ENCODE results near the gene ZNF638. TPM values are rescaled to one million over a fixed set of nuclear protein-coding genes. Genes with fewer than 3 reads are reported as not detected.

Gene ZNF638
- total RNA-seq, 2 donors from 2014 or later, result 107 to 111 TPM

GRCh38 chr2:71340176-71340575 is 8.6 kb downstream of the ZNF638 start:
- H3K36me3 Mint-ChIP-seq (ENCODE audit: insufficient read depth in 2 of 2), result peaks cover 7 to 8% of the 10 kb centered on the region in 2 donors
- H3K27ac Mint-ChIP-seq, result peak overlapping the region; percentile 48
- no peaks in the 10 kb centered on the region for H3K9me3 Mint-ChIP-seq
- no peaks in the 10 kb centered on the region for H3K27me3 Mint-ChIP-seq (ENCODE audit: low read depth)
- H3K4me1 Mint-ChIP-seq (ENCODE audit: low read depth), result peaks cover 37% of the 10 kb centered on the region
- H3K4me3 Mint-ChIP-seq, result no peak overlapping the region
- DNase-seq, result no peak
- ATAC-seq (replicated peaks in 1 of 2), result no peak

- peaks cover 47% of the 10 kb centered on the region for H3K4me1 Mint-ChIP-seq (ENCODE audit: low read depth)
- no peak for DNase-seq
- no peak overlapping the region for H3K27ac Mint-ChIP-seq
- peaks cover 0 to 3% of the 10 kb centered on the region in 2 donors for H3K9me3 Mint-ChIP-seq
- H3K27me3 Mint-ChIP-seq (ENCODE audit: low read depth), result no peaks in the 10 kb centered on the region
- no peak for ATAC-seq (replicated peaks in 1 of 2)
- H3K36me3 Mint-ChIP-seq (ENCODE audit: insufficient read depth in 2 of 2), result peaks cover 7 to 15% of the 10 kb centered on the region in 2 donors
- no peak overlapping the region for H3K4me3 Mint-ChIP-seq
Observed at GRCh38 chr2:71341645-71342044, 10.1 kb downstream of the ZNF638 start.

GRCh38 chr2:71346065-71346464 is 14.5 kb downstream of the ZNF638 start:
- Mint-ChIP-seq H3K9me3 (peaks cover 0 to 3% of the 10 kb centered on the region in 2 donors), H3K27me3 (ENCODE audit: low read depth) (no peaks in the 10 kb centered on the region), H3K4me1 (ENCODE audit: low read depth) (peaks cover 23% of the 10 kb centered on the region), H3K4me3 (no peak overlapping the region), H3K27ac (no peak overlapping the region), H3K36me3 (ENCODE audit: insufficient read depth in 2 of 2) (peaks cover 8 to 22% of the 10 kb centered on the region in 2 donors)
- ATAC-seq (replicated peaks in 1 of 2) (no peak), DNase-seq (no peak)

GRCh38 chr2:71347517-71347916 is 15.9 kb downstream of the ZNF638 start:
- H3K4me3 Mint-ChIP-seq, result no peak overlapping the region
- DNase-seq (no peak), ATAC-seq (replicated peaks in 1 of 2) (no peak)
- H3K27me3 Mint-ChIP-seq (ENCODE audit: low read depth), result no peaks in the 10 kb centered on the region
- peaks cover 0 to 3% of the 10 kb centered on the region in 2 donors for H3K9me3 Mint-ChIP-seq
- H3K4me1 Mint-ChIP-seq (ENCODE audit: low read depth), result peaks cover 38% of the 10 kb centered on the region
- no peak overlapping the region for H3K27ac Mint-ChIP-seq
- H3K36me3 Mint-ChIP-seq (ENCODE audit: insufficient read depth in 2 of 2), result peaks cover 8 to 22% of the 10 kb centered on the region in 2 donors

- ATAC-seq (replicated peaks in 1 of 2) (no peak), DNase-seq (no peak)
- Mint-ChIP-seq H3K27me3 (ENCODE audit: low read depth) (no peaks in the 10 kb centered on the region), H3K4me1 (ENCODE audit: low read depth) (peaks cover 45% of the 10 kb centered on the region), H3K4me3 (no peak overlapping the region), H3K9me3 (peaks cover 0 to 3% of the 10 kb centered on the region in 2 donors), H3K27ac (no peak overlapping the region), H3K36me3 (ENCODE audit: insufficient read depth in 2 of 2) (peaks cover 8 to 22% of the 10 kb centered on the region in 2 donors)
Observed at GRCh38 chr2:71348302-71348701, 16.7 kb downstream of the ZNF638 start.

DNA sequence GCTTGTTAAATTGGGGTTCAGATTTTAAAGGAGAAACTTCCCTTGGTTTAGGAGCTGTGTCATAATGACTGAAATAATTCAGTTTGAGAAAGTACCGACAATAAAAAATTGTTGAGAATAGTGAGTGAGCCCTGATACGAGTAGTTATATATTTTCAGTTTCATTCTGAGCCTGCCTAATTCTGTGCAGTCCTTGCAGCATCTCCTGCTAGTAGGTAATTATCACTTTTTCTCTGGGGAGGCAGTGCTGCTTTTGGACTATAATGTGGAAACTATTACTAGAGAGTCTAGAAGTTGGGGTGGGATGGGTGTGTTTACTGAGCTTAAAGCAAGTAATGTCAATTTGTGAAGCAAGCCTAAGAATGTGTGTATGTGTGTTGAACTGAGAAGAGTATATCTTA is 21.7 kb downstream of the ZNF638 start:
- Mint-ChIP-seq H3K4me3 (peak overlapping the region; percentile 53 to 68), H3K9me3 (no peaks in the 10 kb centered on the region), H3K27ac (peak overlapping the region; percentile 40), H3K36me3 (ENCODE audit: insufficient read depth in 2 of 2) (peaks cover 10 to 31% of the 10 kb centered on the region in 2 donors), H3K4me1 (ENCODE audit: low read depth) (peaks cover 43% of the 10 kb centered on the region), H3K27me3 (ENCODE audit: low read depth) (no peaks in the 10 kb centered on the region)
- peak in 1 of 2 donors; percentile 7 for DNase-seq
- ATAC-seq (replicated peaks in 1 of 2), result peak; percentile 81 to 96

DNA sequence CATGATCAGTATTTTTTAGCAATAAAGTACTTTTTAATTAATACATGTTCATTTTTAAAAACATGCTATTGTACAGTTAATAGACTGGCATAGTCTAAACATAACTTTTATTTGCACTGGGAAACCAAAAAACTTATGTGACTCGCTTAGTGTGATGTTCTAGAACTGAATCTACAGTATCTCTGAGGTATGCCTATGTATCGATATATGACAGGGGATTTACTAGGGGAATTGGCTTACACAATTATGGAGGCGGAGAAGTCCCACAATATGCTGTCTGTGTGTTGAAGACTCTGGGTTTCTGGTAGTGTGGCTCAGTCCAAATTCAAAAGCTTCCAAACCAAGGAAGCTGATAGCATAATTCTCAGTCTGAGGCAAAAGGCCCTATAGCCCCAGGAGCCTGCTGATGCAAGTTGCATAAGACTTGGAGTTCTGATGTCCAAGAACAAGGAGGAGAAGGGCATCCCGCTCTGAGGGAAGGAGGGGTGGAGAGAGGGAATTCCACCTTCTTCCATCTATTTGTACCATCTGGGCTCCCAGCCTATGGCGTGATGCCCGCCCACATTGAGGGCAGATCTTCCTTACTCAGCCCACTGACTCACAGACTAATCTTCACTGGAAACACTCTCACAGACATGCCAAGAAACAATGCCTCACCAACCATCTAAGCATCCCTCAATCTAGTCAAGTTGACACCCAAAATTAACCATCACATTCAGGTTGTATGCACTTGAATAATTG is 27.5 kb downstream of the ZNF638 start:
- no peaks in the 10 kb centered on the region for H3K27me3 Mint-ChIP-seq (ENCODE audit: low read depth)
- H3K27ac Mint-ChIP-seq, result peak overlapping the region; percentile 66
- DNase-seq (peak; percentile 30 to 32), ATAC-seq (replicated peaks in 1 of 2) (peak; percentile 85 to 89)
- peaks cover 9 to 39% of the 10 kb centered on the region in 2 donors for H3K36me3 Mint-ChIP-seq (ENCODE audit: insufficient read depth in 2 of 2)
- H3K9me3 Mint-ChIP-seq, result no peaks in the 10 kb centered on the region
- H3K4me1 Mint-ChIP-seq (ENCODE audit: low read depth), result peaks cover 46% of the 10 kb centered on the region
- peak overlapping the region in 1 of 2 donors; percentile 23 for H3K4me3 Mint-ChIP-seq

- no peak for DNase-seq
Observed at GRCh38 chr2:71360434-71360975, 28.9 kb downstream of the ZNF638 start.

DNA sequence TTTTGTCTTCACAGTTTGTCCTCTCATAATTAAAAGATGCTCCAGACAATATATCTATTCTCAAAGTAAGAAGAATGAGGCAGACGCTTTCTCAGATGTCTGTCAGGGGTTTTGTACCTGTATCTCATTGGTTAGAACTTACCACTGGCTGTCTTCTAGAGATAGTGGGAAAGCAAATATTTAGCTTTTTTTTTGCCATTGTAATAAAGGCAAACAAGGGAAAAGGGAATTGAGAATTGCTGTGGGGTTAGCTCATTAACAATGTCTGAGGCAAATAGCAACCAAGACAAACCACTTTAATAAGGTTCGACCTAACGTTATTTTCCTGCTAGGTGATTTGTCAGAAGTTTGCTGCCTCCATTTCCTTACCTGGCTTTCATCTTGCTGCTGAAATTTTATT is 30.0 kb downstream of the ZNF638 start:
- no peak for ATAC-seq (replicated peaks in 1 of 2)
- Mint-ChIP-seq H3K9me3 (no peaks in the 10 kb centered on the region), H3K4me3 (no peak overlapping the region), H3K36me3 (ENCODE audit: insufficient read depth in 2 of 2) (peaks cover 10 to 45% of the 10 kb centered on the region in 2 donors), H3K4me1 (ENCODE audit: low read depth) (peaks cover 46% of the 10 kb centered on the region), H3K27ac (peak overlapping the region; percentile 21), H3K27me3 (ENCODE audit: low read depth) (no peaks in the 10 kb centered on the region)
- DNase-seq, result no peak

More at GRCh38 chr2:71360434-71360975, 28.9 kb downstream of the ZNF638 start:
- Mint-ChIP-seq H3K9me3 (no peaks in the 10 kb centered on the region), H3K27me3 (ENCODE audit: low read depth) (no peaks in the 10 kb centered on the region), H3K4me1 (ENCODE audit: low read depth) (peaks cover 46% of the 10 kb centered on the region), H3K27ac (peak overlapping the region; percentile 78), H3K36me3 (ENCODE audit: insufficient read depth in 2 of 2) (peaks cover 9 to 47% of the 10 kb centered on the region in 2 donors), H3K4me3 (no peak overlapping the region)
- no peak for ATAC-seq (replicated peaks in 1 of 2)

DNA sequence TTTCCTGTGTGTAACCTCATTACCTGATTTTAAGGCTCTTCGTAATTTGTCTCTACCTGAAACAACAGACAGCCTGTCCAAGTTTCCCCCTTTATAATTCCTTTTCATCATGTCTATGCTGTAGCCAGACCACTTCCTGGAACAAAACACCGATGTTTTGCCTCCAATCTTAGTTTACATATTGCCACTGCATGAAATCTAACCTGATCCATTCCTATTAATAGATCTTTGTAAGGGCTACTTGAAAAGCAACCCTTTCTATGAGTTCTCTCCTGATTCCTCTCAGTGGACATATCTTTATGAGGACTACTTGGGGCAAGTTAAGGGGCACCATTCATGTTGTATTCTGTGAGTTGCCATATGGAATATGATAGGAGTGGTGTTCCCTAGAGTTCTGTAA is 30.9 kb downstream of the ZNF638 start:
- H3K9me3 Mint-ChIP-seq, result no peaks in the 10 kb centered on the region
- H3K27me3 Mint-ChIP-seq (ENCODE audit: low read depth), result no peaks in the 10 kb centered on the region
- no peak overlapping the region for H3K4me3 Mint-ChIP-seq
- H3K27ac Mint-ChIP-seq, result peak overlapping the region; percentile 43
- H3K36me3 Mint-ChIP-seq (ENCODE audit: insufficient read depth in 2 of 2), result peaks cover 7 to 40% of the 10 kb centered on the region in 2 donors
- no peak for ATAC-seq (replicated peaks in 1 of 2)
- no peak for DNase-seq
- peaks cover 46% of the 10 kb centered on the region for H3K4me1 Mint-ChIP-seq (ENCODE audit: low read depth)

GRCh38 chr2:71370015-71370414 is 38.4 kb downstream of the ZNF638 start:
- H3K4me1 Mint-ChIP-seq (ENCODE audit: low read depth), result peaks cover 7% of the 10 kb centered on the region
- no peak overlapping the region for H3K4me3 Mint-ChIP-seq
- DNase-seq (no peak), ATAC-seq (replicated peaks in 1 of 2) (no peak)
- H3K27me3 Mint-ChIP-seq (ENCODE audit: low read depth), result no peaks in the 10 kb centered on the region
- no peaks in the 10 kb centered on the region for H3K9me3 Mint-ChIP-seq
- no peak overlapping the region for H3K27ac Mint-ChIP-seq
- H3K36me3 Mint-ChIP-seq (ENCODE audit: insufficient read depth in 2 of 2), result peaks cover 3 to 12% of the 10 kb centered on the region in 2 donors

GRCh38 chr2:71372042-71372441 is 40.5 kb downstream of the ZNF638 start:
- Mint-ChIP-seq H3K36me3 (ENCODE audit: insufficient read depth in 2 of 2) (peaks cover 3 to 20% of the 10 kb centered on the region in 2 donors), H3K27me3 (ENCODE audit: low read depth) (no peaks in the 10 kb centered on the region)

GRCh38 chr2:71379086-71379485 is 47.5 kb downstream of the ZNF638 start:
- Mint-ChIP-seq H3K27me3 (ENCODE audit: low read depth) (no peaks in the 10 kb centered on the region), H3K27ac (peak overlapping the region; percentile 52), H3K4me3 (no peak overlapping the region), H3K9me3 (no peaks in the 10 kb centered on the region), H3K36me3 (ENCODE audit: insufficient read depth in 2 of 2) (peaks cover 8 to 43% of the 10 kb centered on the region in 2 donors), H3K4me1 (ENCODE audit: low read depth) (peaks cover 22% of the 10 kb centered on the region)
- DNase-seq, result no peak
- peak in 1 of 2 donors; percentile 57 for ATAC-seq (replicated peaks in 1 of 2)

More at GRCh38 chr2:71372042-71372441, 40.5 kb downstream of the ZNF638 start:
- DNase-seq, result no peak
- H3K4me3 Mint-ChIP-seq, result no peak overlapping the region
- no peak for ATAC-seq (replicated peaks in 1 of 2)
- H3K4me1 Mint-ChIP-seq (ENCODE audit: low read depth), result peaks cover 10% of the 10 kb centered on the region
- peak overlapping the region; percentile 27 for H3K27ac Mint-ChIP-seq
- H3K9me3 Mint-ChIP-seq, result no peaks in the 10 kb centered on the region
